ENCODE data around the gene CUEDC1.

The CUEDC1 gene

GRCh38 chr17:57941384-57942370 lies 13.5 kb downstream of the CUEDC1 start:
- H3K27me3 ChIP-seq (ENCODE audit: control insufficient read depth, insufficient read depth, low read length): no peaks in the 10 kb centered on the region
- peaks cover 60% of the 10 kb centered on the region for H3K4me1 ChIP-seq (ENCODE audit: control insufficient read depth, insufficient read depth, low read length)
- H3K36me3 ChIP-seq (ENCODE audit: insufficient read depth, low read length): no peaks in the 10 kb centered on the region
- H3K4me3 ChIP-seq (ENCODE audit: low read length): no peak overlapping the region
- no peaks in the 10 kb centered on the region for H3K9me3 ChIP-seq (replicated peaks; ENCODE audit: low read length)
- H3K4me2 ChIP-seq (ENCODE audit: low read length): no peak overlapping the region
- H3K9ac ChIP-seq (ENCODE audit: low read depth, low read length): no peak overlapping the region

- peaks cover 59% of the 10 kb centered on the region for H3K4me1 ChIP-seq (ENCODE audit: control insufficient read depth, insufficient read depth, low read length)
- no peaks in the 10 kb centered on the region for H3K9me3 ChIP-seq (replicated peaks; ENCODE audit: low read length)
- H3K4me3 ChIP-seq (ENCODE audit: low read length): no peak overlapping the region
- H3K27me3 ChIP-seq (ENCODE audit: control insufficient read depth, insufficient read depth, low read length): no peaks in the 10 kb centered on the region
- no peak overlapping the region for H3K4me2 ChIP-seq (ENCODE audit: low read length)
- H3K36me3 ChIP-seq (ENCODE audit: insufficient read depth, low read length): no peaks in the 10 kb centered on the region
- no peak overlapping the region for H3K9ac ChIP-seq (ENCODE audit: low read depth, low read length)
Observed at GRCh38 chr17:57940653-57941329, 14.4 kb downstream of the CUEDC1 start.

- Histone ChIP-seq H3K9me3 (replicated peaks; ENCODE audit: low read length) (no peaks in the 10 kb centered on the region), H3K4me1 (ENCODE audit: control insufficient read depth, insufficient read depth, low read length) (peaks cover 59% of the 10 kb centered on the region), H3K4me3 (ENCODE audit: low read length) (no peak overlapping the region), H3K27me3 (ENCODE audit: control insufficient read depth, insufficient read depth, low read length) (no peaks in the 10 kb centered on the region), H3K9ac (ENCODE audit: low read depth, low read length) (no peak overlapping the region), H3K4me2 (ENCODE audit: low read length) (no peak overlapping the region), H3K36me3 (ENCODE audit: insufficient read depth, low read length) (no peaks in the 10 kb centered on the region)
Observed at GRCh38 chr17:57940231-57940630, 15.0 kb downstream of the CUEDC1 start.

- Histone ChIP-seq H3K4me3 (ENCODE audit: low read length) (no peak overlapping the region), H3K36me3 (ENCODE audit: insufficient read depth, low read length) (no peaks in the 10 kb centered on the region), H3K4me1 (ENCODE audit: control insufficient read depth, insufficient read depth, low read length) (peaks cover 60% of the 10 kb centered on the region), H3K27me3 (ENCODE audit: control insufficient read depth, insufficient read depth, low read length) (no peaks in the 10 kb centered on the region), H3K9me3 (replicated peaks; ENCODE audit: low read length) (no peaks in the 10 kb centered on the region), H3K4me2 (ENCODE audit: low read length) (no peak overlapping the region), H3K9ac (ENCODE audit: low read depth, low read length) (no peak overlapping the region)
Observed at GRCh38 chr17:57939797-57940196, 15.4 kb downstream of the CUEDC1 start.

DNA sequence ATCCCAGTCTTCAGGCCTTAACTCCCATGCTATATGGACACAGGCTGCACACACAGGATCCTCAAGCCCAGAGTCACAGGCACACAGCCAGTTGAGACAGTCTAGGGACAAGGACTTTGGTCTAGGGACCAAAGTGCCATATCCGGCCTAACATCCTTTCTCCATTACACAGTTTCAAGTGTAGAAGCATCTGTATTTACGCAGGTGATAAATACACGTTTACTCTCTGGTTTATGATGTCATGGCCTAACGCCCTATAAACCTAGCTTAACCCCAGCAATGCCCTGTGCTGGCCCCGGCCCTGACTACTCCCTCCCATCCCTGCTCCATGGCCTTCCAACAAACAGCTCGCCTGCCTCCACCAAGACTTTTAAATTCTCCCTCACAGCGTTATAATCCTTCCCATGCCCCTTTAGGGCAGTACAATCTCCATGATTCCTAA lies 17.1 kb downstream of the CUEDC1 start:
- Histone ChIP-seq H3K27me3 (ENCODE audit: control insufficient read depth, insufficient read depth, low read length) (no peaks in the 10 kb centered on the region), H3K9me3 (replicated peaks; ENCODE audit: low read length) (no peaks in the 10 kb centered on the region), H3K36me3 (ENCODE audit: insufficient read depth, low read length) (no peaks in the 10 kb centered on the region), H3K4me2 (ENCODE audit: low read length) (no peak overlapping the region), H3K4me1 (ENCODE audit: control insufficient read depth, insufficient read depth, low read length) (peaks cover 54% of the 10 kb centered on the region), H3K9ac (ENCODE audit: low read depth, low read length) (no peak overlapping the region), H3K4me3 (ENCODE audit: low read length) (no peak overlapping the region)

GRCh38 chr17:57937492-57937891 lies 17.7 kb downstream of the CUEDC1 start:
- no peaks in the 10 kb centered on the region for H3K27me3 ChIP-seq (ENCODE audit: control insufficient read depth, insufficient read depth, low read length)
- no peak overlapping the region for H3K9ac ChIP-seq (ENCODE audit: low read depth, low read length)
- H3K4me1 ChIP-seq (ENCODE audit: control insufficient read depth, insufficient read depth, low read length): peaks cover 51% of the 10 kb centered on the region
- no peak overlapping the region for H3K4me2 ChIP-seq (ENCODE audit: low read length)
- no peaks in the 10 kb centered on the region for H3K9me3 ChIP-seq (replicated peaks; ENCODE audit: low read length)
- no peak overlapping the region for H3K4me3 ChIP-seq (ENCODE audit: low read length)
- no peaks in the 10 kb centered on the region for H3K36me3 ChIP-seq (ENCODE audit: insufficient read depth, low read length)

DNA sequence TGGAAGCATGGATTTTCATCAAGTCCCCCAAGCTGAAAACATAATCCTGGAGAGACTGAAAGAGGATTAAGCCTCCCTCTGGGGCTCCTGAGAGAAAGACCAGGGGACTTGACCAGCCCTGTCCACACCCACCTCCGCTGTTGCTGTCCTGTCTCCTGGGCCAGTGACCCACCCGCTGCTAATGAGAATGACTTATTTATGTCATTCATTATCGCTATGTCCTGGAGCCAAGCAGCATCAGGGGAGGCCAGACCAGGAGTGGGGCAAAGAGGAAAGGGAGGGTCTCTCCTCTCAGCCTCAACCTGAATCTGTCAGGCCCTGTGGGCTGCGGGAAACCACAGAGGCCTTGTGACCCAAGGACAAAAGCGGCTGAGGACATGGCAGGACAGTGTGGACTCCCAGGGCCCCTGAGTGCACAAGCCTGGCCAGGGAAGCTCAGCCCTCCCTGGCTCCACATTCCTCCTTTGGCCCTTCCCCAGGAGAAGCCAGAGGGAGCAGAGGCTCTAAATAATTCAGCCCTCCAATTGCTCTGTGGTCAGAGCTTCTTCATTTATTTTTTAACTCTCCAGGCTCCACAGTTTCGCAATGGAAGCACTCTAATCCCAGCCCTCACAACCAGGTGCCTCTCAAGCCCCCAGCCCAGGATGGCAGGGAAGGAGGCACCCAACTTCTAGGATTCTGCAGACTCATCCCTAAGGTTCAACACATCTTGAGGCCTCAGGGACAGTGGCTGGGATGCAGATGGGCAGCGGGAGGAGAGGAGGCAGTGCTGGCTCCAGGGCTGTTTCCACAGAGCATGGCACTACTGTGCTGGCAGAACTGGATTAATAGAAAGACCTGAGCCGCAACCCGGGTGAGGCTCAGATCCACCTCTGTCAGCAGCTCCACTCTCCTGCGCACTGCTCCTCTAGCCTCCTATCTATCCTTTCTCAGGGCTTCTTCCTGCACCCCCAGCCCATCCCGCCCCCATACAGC lies 19.1 kb downstream of the CUEDC1 start:
- H3K27me3 ChIP-seq (ENCODE audit: control insufficient read depth, insufficient read depth, low read length): no peaks in the 10 kb centered on the region
- peaks cover 45% of the 10 kb centered on the region for H3K4me1 ChIP-seq (ENCODE audit: control insufficient read depth, insufficient read depth, low read length)
- H3K9me3 ChIP-seq (replicated peaks; ENCODE audit: low read length): no peaks in the 10 kb centered on the region
- no peaks in the 10 kb centered on the region for H3K36me3 ChIP-seq (ENCODE audit: insufficient read depth, low read length)
- peak overlapping the region; percentile 72 for H3K9ac ChIP-seq (ENCODE audit: low read depth, low read length)
- no peak overlapping the region for H3K4me3 ChIP-seq (ENCODE audit: low read length)
- peak overlapping the region; percentile 56 for H3K4me2 ChIP-seq (ENCODE audit: low read length)

DNA sequence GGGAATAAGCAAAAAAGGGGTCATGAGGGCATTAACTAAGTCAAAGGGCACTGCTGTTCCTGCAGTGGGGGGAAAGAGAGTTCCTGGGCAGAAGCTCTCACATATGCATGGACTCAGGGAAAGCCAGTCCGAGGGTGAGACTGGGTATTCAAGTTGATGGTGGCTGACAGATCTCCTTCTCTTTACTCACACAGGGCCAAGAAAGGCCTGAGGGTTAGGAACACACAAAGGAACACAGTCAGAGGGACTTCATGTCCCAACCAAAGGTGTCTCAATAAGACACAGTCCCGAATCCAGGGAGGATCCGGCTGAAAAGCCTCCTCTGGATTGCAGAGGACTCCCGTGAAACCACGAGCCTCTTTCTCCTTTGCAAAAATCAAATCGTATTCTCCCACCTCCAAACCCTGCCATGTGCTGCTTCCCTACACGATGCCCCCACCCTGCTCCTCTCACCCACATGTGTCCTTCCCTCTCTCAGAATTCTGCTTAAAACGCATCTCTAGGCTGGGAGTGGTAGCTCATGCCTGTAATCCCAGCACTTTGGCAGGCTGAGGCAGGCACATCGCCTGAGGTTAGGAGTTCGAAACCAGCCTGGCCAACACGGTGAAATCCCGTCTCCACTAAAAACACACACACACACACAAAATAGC lies 23.6 kb downstream of the CUEDC1 start:
- Histone ChIP-seq H3K9me3 (replicated peaks; ENCODE audit: low read length) (no peaks in the 10 kb centered on the region), H3K4me2 (ENCODE audit: low read length) (no peak overlapping the region), H3K4me1 (ENCODE audit: control insufficient read depth, insufficient read depth, low read length) (peaks cover 45% of the 10 kb centered on the region), H3K27me3 (ENCODE audit: control insufficient read depth, insufficient read depth, low read length) (no peaks in the 10 kb centered on the region), H3K9ac (ENCODE audit: low read depth, low read length) (no peak overlapping the region), H3K4me3 (ENCODE audit: low read length) (no peak overlapping the region), H3K36me3 (ENCODE audit: insufficient read depth, low read length) (no peaks in the 10 kb centered on the region)

DNA sequence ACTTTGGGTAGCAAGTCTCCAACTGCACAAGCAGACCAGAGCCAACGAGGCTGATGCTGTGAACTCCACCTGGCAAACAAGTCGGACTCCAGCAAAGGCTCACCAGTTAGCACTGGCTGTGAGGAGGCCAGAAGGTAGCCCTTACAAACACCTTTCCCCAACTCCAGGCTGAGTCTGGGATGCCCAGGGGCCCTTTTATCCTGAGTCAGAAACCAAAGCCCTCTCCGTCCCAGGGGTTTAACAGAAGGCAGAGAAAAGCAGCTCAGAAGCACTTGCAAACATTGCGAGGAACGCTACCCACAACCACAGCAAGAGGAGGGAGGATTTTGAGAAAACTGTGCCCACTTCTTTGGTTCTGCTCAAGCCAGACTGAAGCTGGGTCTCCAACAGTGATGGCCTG lies 25.0 kb downstream of the CUEDC1 start:
- Histone ChIP-seq H3K4me2 (ENCODE audit: low read length) (no peak overlapping the region), H3K4me1 (ENCODE audit: control insufficient read depth, insufficient read depth, low read length) (peaks cover 34% of the 10 kb centered on the region), H3K9me3 (replicated peaks; ENCODE audit: low read length) (no peaks in the 10 kb centered on the region), H3K27me3 (ENCODE audit: control insufficient read depth, insufficient read depth, low read length) (no peaks in the 10 kb centered on the region), H3K36me3 (ENCODE audit: insufficient read depth, low read length) (no peaks in the 10 kb centered on the region), H3K4me3 (ENCODE audit: low read length) (no peak overlapping the region), H3K9ac (ENCODE audit: low read depth, low read length) (no peak overlapping the region)

- no peaks in the 10 kb centered on the region for H3K27me3 ChIP-seq (ENCODE audit: control insufficient read depth, insufficient read depth, low read length)
- H3K9me3 ChIP-seq (replicated peaks; ENCODE audit: low read length): no peaks in the 10 kb centered on the region
- no peak overlapping the region for H3K4me3 ChIP-seq (ENCODE audit: low read length)
- H3K9ac ChIP-seq (ENCODE audit: low read depth, low read length): no peak overlapping the region
- H3K36me3 ChIP-seq (ENCODE audit: insufficient read depth, low read length): no peaks in the 10 kb centered on the region
- H3K4me2 ChIP-seq (ENCODE audit: low read length): no peak overlapping the region
- H3K4me1 ChIP-seq (ENCODE audit: control insufficient read depth, insufficient read depth, low read length): peaks cover 25% of the 10 kb centered on the region
Observed at GRCh38 chr17:57929386-57929785, 25.8 kb downstream of the CUEDC1 start.

Data from skeletal muscle satellite cell (primary cell).